ENCODE measurements around the gene KCNQ1. TPM values are rescaled to one million over a fixed set of nuclear protein-coding genes. Genes with fewer than 3 reads are reported as not detected.

Gene KCNQ1
- total RNA-seq, 1 donor from 2014 or later, result 2.6 TPM

GRCh38 chr11:2701230-2701629, 256.4 kb downstream of the KCNQ1 start:
- Histone ChIP-seq H3K27me3 (ENCODE audit: control insufficient read depth in 3 of 3, insufficient read depth in 3 of 3, low read length in 3 of 3) (no peaks in the 10 kb centered on the region), H3K9ac (ENCODE audit: low read depth in 1 of 3, low read length in 3 of 3) (peak overlapping the region; percentile 57 to 89 (median 81)), H3K4me1 (ENCODE audit: control insufficient read depth in 3 of 3, insufficient read depth in 3 of 3, low read length in 3 of 3) (peaks cover 36 to 49% (median 36%) of the 10 kb centered on the region in 3 donors), H3K36me3 (ENCODE audit: control insufficient read depth in 3 of 3, insufficient read depth in 3 of 3, low read length in 3 of 3) (no peaks in the 10 kb centered on the region), H3K4me3 (ENCODE audit: low read length in 3 of 3) (peak overlapping the region in 1 of 3 donors; percentile 29), H3K9me3 (ENCODE audit: control insufficient read depth in 3 of 3, low read length in 3 of 3) (peaks cover 0 to under 1% (median 0%) of the 10 kb centered on the region in 3 donors), H3K27ac (ENCODE audit: low read depth, low read length) (peak overlapping the region; percentile 95)

- Histone ChIP-seq H3K4me1 (ENCODE audit: control insufficient read depth in 3 of 3, insufficient read depth in 3 of 3, low read length in 3 of 3) (peaks cover 32 to 49% (median 36%) of the 10 kb centered on the region in 3 donors), H3K9me3 (ENCODE audit: control insufficient read depth in 3 of 3, low read length in 3 of 3) (peaks cover 0 to 3% (median 0%) of the 10 kb centered on the region in 3 donors), H3K27me3 (ENCODE audit: control insufficient read depth in 3 of 3, insufficient read depth in 3 of 3, low read length in 3 of 3) (no peaks in the 10 kb centered on the region), H3K36me3 (ENCODE audit: control insufficient read depth in 3 of 3, insufficient read depth in 3 of 3, low read length in 3 of 3) (no peaks in the 10 kb centered on the region), H3K27ac (ENCODE audit: low read depth, low read length) (peak overlapping the region; percentile 95), H3K4me3 (ENCODE audit: low read length in 3 of 3) (no peak overlapping the region), H3K9ac (ENCODE audit: low read depth in 1 of 3, low read length in 3 of 3) (no peak overlapping the region)
These were observed 257.2 kb downstream of the KCNQ1 start for GRCh38 chr11:2701898-2702434.

GRCh38 chr11:2702771-2703362, 258.1 kb downstream of the KCNQ1 start:
- Histone ChIP-seq H3K36me3 (ENCODE audit: control insufficient read depth in 3 of 3, insufficient read depth in 3 of 3, low read length in 3 of 3) (no peaks in the 10 kb centered on the region), H3K9me3 (ENCODE audit: control insufficient read depth in 3 of 3, low read length in 3 of 3) (peaks cover 0 to 3% (median 0%) of the 10 kb centered on the region in 3 donors), H3K27ac (ENCODE audit: low read depth, low read length) (peak overlapping the region; percentile 95), H3K4me1 (ENCODE audit: control insufficient read depth in 3 of 3, insufficient read depth in 3 of 3, low read length in 3 of 3) (peaks cover 35 to 46% (median 38%) of the 10 kb centered on the region in 3 donors), H3K9ac (ENCODE audit: low read depth in 1 of 3, low read length in 3 of 3) (peak overlapping the region; percentile 12 to 62 (median 60)), H3K4me3 (ENCODE audit: low read length in 3 of 3) (peak overlapping the region in 2 of 3 donors; percentile 24 to 32), H3K27me3 (ENCODE audit: control insufficient read depth in 3 of 3, insufficient read depth in 3 of 3, low read length in 3 of 3) (no peaks in the 10 kb centered on the region)

- Histone ChIP-seq H3K9me3 (ENCODE audit: control insufficient read depth in 3 of 3, low read length in 3 of 3) (peaks cover 0 to 3% (median 0%) of the 10 kb centered on the region in 3 donors), H3K4me1 (ENCODE audit: control insufficient read depth in 3 of 3, insufficient read depth in 3 of 3, low read length in 3 of 3) (peaks cover 40 to 51% (median 44%) of the 10 kb centered on the region in 3 donors), H3K9ac (ENCODE audit: low read depth in 1 of 3, low read length in 3 of 3) (peak overlapping the region in 2 of 3 donors; percentile 60 to 62), H3K27ac (ENCODE audit: low read depth, low read length) (peak overlapping the region; percentile 95), H3K4me3 (ENCODE audit: low read length in 3 of 3) (peak overlapping the region in 1 of 3 donors; percentile 32), H3K27me3 (ENCODE audit: control insufficient read depth in 3 of 3, insufficient read depth in 3 of 3, low read length in 3 of 3) (no peaks in the 10 kb centered on the region), H3K36me3 (ENCODE audit: control insufficient read depth in 3 of 3, insufficient read depth in 3 of 3, low read length in 3 of 3) (no peaks in the 10 kb centered on the region)
These were observed 258.7 kb downstream of the KCNQ1 start for GRCh38 chr11:2703363-2704141.

DNA sequence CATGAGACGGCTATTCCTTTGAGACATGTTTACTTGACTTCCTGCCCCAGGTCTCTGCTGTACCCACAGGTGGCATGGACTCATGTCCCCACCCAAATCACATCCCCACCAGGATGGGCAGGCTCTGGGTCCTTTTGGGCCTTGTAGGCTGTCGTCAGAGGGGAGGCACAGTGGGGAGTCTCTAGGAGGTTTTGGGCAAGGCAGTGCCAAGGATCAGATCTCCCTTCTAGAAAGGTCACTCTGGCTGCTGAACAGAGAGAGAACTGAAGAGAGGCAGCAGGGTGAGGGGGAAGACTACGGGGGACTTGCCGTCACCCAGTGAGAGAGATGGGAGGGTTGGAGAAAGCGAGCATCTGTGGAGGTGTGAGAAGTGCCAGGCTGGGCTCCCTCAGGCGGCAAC, 259.5 kb downstream of the KCNQ1 start:
- H3K27ac ChIP-seq (ENCODE audit: low read depth, low read length), result no peak overlapping the region
- H3K36me3 ChIP-seq (ENCODE audit: control insufficient read depth in 3 of 3, insufficient read depth in 3 of 3, low read length in 3 of 3), result no peaks in the 10 kb centered on the region
- peak overlapping the region in 1 of 3 donors; percentile 16 for H3K9ac ChIP-seq (ENCODE audit: low read depth in 1 of 3, low read length in 3 of 3)
- no peak overlapping the region for H3K4me3 ChIP-seq (ENCODE audit: low read length in 3 of 3)
- peaks cover 0 to 3% (median 0%) of the 10 kb centered on the region in 3 donors for H3K9me3 ChIP-seq (ENCODE audit: control insufficient read depth in 3 of 3, low read length in 3 of 3)
- peaks cover 41 to 57% (median 49%) of the 10 kb centered on the region in 3 donors for H3K4me1 ChIP-seq (ENCODE audit: control insufficient read depth in 3 of 3, insufficient read depth in 3 of 3, low read length in 3 of 3)
- no peaks in the 10 kb centered on the region for H3K27me3 ChIP-seq (ENCODE audit: control insufficient read depth in 3 of 3, insufficient read depth in 3 of 3, low read length in 3 of 3)

GRCh38 chr11:2704896-2705606, 260.2 kb downstream of the KCNQ1 start:
- no peak overlapping the region for H3K4me3 ChIP-seq (ENCODE audit: low read length in 3 of 3)
- peaks cover 41 to 61% (median 50%) of the 10 kb centered on the region in 3 donors for H3K4me1 ChIP-seq (ENCODE audit: control insufficient read depth in 3 of 3, insufficient read depth in 3 of 3, low read length in 3 of 3)
- peak overlapping the region in 1 of 3 donors; percentile 16 for H3K9ac ChIP-seq (ENCODE audit: low read depth in 1 of 3, low read length in 3 of 3)
- H3K27ac ChIP-seq (ENCODE audit: low read depth, low read length), result no peak overlapping the region
- H3K9me3 ChIP-seq (ENCODE audit: control insufficient read depth in 3 of 3, low read length in 3 of 3), result peaks cover 0 to 3% (median 0%) of the 10 kb centered on the region in 3 donors
- H3K27me3 ChIP-seq (ENCODE audit: control insufficient read depth in 3 of 3, insufficient read depth in 3 of 3, low read length in 3 of 3), result no peaks in the 10 kb centered on the region
- no peaks in the 10 kb centered on the region for H3K36me3 ChIP-seq (ENCODE audit: control insufficient read depth in 3 of 3, insufficient read depth in 3 of 3, low read length in 3 of 3)

DNA sequence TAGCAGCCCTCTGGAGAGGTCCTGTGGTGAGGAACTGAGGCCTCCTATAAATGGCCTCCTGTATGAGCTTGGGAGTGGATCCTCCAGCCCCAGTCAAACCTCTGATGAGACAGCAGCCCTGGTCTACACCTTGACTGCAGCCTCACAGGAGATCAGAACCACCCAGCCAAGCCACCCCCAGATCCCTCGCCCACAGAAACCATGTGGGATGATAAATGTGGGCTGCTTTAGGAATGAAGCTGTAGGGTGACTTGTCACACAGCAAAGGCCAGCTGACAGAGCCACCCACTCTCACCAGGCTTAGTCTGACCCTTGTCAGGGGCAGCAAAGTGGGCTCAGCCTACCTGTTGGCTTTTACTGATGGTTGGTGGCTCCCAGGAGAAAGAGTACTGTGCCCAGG, 261.5 kb downstream of the KCNQ1 start:
- no peak overlapping the region for H3K27ac ChIP-seq (ENCODE audit: low read depth, low read length)
- H3K4me1 ChIP-seq (ENCODE audit: control insufficient read depth in 3 of 3, insufficient read depth in 3 of 3, low read length in 3 of 3), result peaks cover 36 to 55% (median 44%) of the 10 kb centered on the region in 3 donors
- no peak overlapping the region for H3K9ac ChIP-seq (ENCODE audit: low read depth in 1 of 3, low read length in 3 of 3)

DNA sequence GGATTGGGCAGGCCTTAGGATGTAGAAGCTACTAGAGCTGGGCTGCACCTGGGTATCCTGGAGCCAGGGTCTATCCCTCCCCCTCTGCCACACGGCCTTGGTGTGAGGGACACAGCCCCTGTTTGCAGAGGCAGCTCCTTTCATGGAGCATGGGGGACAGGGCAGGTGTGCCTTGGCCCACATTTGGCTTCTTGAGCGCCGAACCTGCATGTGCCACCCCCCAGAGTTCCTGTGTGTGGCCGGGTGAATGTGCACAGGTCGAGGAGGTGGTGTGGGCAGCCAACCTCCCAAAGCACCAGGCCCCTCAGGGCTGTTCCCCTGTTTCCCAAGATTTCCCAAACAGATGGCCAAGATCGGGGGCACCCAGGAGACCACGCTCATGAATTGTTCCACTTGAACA, 262.9 kb downstream of the KCNQ1 start:
- no peak overlapping the region for H3K4me3 ChIP-seq (ENCODE audit: low read length in 3 of 3)
- peaks cover 33 to 44% (median 36%) of the 10 kb centered on the region in 3 donors for H3K4me1 ChIP-seq (ENCODE audit: control insufficient read depth in 3 of 3, insufficient read depth in 3 of 3, low read length in 3 of 3)
- peaks cover 0 to 3% (median 0%) of the 10 kb centered on the region in 3 donors for H3K9me3 ChIP-seq (ENCODE audit: control insufficient read depth in 3 of 3, low read length in 3 of 3)
- peak overlapping the region; percentile 86 for H3K27ac ChIP-seq (ENCODE audit: low read depth, low read length)
- no peaks in the 10 kb centered on the region for H3K36me3 ChIP-seq (ENCODE audit: control insufficient read depth in 3 of 3, insufficient read depth in 3 of 3, low read length in 3 of 3)
- H3K27me3 ChIP-seq (ENCODE audit: control insufficient read depth in 3 of 3, insufficient read depth in 3 of 3, low read length in 3 of 3), result no peaks in the 10 kb centered on the region
- peak overlapping the region in 1 of 3 donors; percentile 79 for H3K9ac ChIP-seq (ENCODE audit: low read depth in 1 of 3, low read length in 3 of 3)

More for the DNA sequence above, 261.5 kb downstream of the KCNQ1 start:
- no peaks in the 10 kb centered on the region for H3K36me3 ChIP-seq (ENCODE audit: control insufficient read depth in 3 of 3, insufficient read depth in 3 of 3, low read length in 3 of 3)
- H3K4me3 ChIP-seq (ENCODE audit: low read length in 3 of 3), result no peak overlapping the region
- H3K27me3 ChIP-seq (ENCODE audit: control insufficient read depth in 3 of 3, insufficient read depth in 3 of 3, low read length in 3 of 3), result no peaks in the 10 kb centered on the region
- H3K9me3 ChIP-seq (ENCODE audit: control insufficient read depth in 3 of 3, low read length in 3 of 3), result peaks cover 0 to 3% (median 0%) of the 10 kb centered on the region in 3 donors

DNA sequence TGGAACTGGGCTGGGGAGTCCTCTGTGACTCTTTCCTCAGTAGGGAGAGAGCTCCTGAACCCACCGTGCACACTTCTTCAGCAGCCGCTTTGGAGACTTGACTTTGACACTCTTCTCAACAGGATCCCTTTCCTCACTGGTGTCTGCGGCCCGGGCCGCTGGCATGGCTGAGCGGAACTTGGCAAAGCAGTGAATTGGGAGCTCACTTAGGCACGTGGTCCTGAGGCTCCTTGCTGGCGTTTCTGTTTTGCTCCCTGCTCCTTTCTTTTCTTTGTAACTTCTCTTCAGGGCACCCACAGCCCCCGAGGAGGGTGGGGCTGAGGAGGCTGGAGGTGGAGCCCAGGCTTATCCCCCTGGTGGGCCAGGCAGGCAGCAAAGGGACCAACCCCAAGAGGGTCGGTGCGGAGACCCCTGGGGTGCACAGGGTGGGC, 263.4 kb downstream of the KCNQ1 start:
- peaks cover 0 to 3% (median 0%) of the 10 kb centered on the region in 3 donors for H3K9me3 ChIP-seq (ENCODE audit: control insufficient read depth in 3 of 3, low read length in 3 of 3)
- peak overlapping the region; percentile 86 for H3K27ac ChIP-seq (ENCODE audit: low read depth, low read length)
- H3K36me3 ChIP-seq (ENCODE audit: control insufficient read depth in 3 of 3, insufficient read depth in 3 of 3, low read length in 3 of 3), result no peaks in the 10 kb centered on the region
- peak overlapping the region in 2 of 3 donors; percentile 43 to 49 for H3K4me3 ChIP-seq (ENCODE audit: low read length in 3 of 3)
- no peaks in the 10 kb centered on the region for H3K27me3 ChIP-seq (ENCODE audit: control insufficient read depth in 3 of 3, insufficient read depth in 3 of 3, low read length in 3 of 3)
- peaks cover 29 to 40% (median 32%) of the 10 kb centered on the region in 3 donors for H3K4me1 ChIP-seq (ENCODE audit: control insufficient read depth in 3 of 3, insufficient read depth in 3 of 3, low read length in 3 of 3)
- H3K9ac ChIP-seq (ENCODE audit: low read depth in 1 of 3, low read length in 3 of 3), result peak overlapping the region in 2 of 3 donors; percentile 14 to 79

Measured in skeletal muscle tissue (tissue), 4 donors.